ENCODE data around the gene CLASP1.
"Not testable (repeated sequence)": the region's sequence is repeated elsewhere in the genome, so short reads cannot be mapped to it uniquely, and the experiment has no call there.

Gene CLASP1

GRCh38 chr2:121376535-121377250, 272.6 kb downstream of the CLASP1 start:
- H3K27me3 Mint-ChIP-seq = no peaks in the 10 kb centered on the region
- no peak overlapping the region for H3K27ac Mint-ChIP-seq
- no peak overlapping the region for H3K4me3 Mint-ChIP-seq
- H3K4me1 Mint-ChIP-seq (ENCODE audit: low read depth) = no peaks in the 10 kb centered on the region
- peaks cover 10% of the 10 kb centered on the region for H3K9me3 Mint-ChIP-seq
- H3K36me3 Mint-ChIP-seq (ENCODE audit: low read depth) = peaks cover 97% of the 10 kb centered on the region
- intact Hi-C loops (cut with micrococcal nuclease) = no loop called here

DNA sequence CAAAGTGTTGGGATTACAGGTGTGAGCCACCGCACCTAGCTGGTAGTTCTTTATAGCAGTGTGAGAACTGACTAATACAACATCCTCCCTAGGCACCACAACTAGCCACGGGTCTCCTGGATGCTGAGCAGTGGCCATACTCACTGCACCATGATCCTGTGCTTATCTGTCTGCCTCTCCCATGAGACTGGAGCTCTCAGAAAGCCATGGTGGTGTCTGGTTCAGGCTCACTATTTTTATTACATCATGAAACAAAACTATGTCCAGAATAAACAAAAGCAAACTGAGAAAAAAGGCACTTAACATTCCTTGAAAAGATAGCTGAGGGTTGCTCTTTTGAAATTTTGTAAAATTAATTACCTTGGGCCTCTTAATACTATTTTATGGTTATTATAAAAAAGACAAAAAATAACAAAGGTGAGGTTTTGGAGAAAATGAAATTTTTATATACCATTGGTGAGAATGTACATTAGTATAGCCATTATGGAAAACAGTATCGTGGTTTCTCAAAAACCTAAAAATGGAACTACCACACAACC, 273.6 kb downstream of the CLASP1 start:
- Mint-ChIP-seq H3K27ac (no peak overlapping the region), H3K9me3 (peaks cover 10% of the 10 kb centered on the region), H3K4me1 (ENCODE audit: low read depth) (no peaks in the 10 kb centered on the region), H3K4me3 (no peak overlapping the region), H3K27me3 (no peaks in the 10 kb centered on the region), H3K36me3 (ENCODE audit: low read depth) (peaks cover 95% of the 10 kb centered on the region)
- intact Hi-C loops (cut with micrococcal nuclease) = no loop called here

GRCh38 chr2:121374412-121375075, 274.7 kb downstream of the CLASP1 start:
- H3K4me3 Mint-ChIP-seq; intact Hi-C loops (cut with micrococcal nuclease); H3K27me3 Mint-ChIP-seq; H3K4me1 Mint-ChIP-seq (ENCODE audit: low read depth); H3K27ac Mint-ChIP-seq: not testable (repeated sequence)
- peaks cover 95% of the 10 kb centered on the region for H3K36me3 Mint-ChIP-seq (ENCODE audit: low read depth)
- peaks cover 10% of the 10 kb centered on the region for H3K9me3 Mint-ChIP-seq

DNA sequence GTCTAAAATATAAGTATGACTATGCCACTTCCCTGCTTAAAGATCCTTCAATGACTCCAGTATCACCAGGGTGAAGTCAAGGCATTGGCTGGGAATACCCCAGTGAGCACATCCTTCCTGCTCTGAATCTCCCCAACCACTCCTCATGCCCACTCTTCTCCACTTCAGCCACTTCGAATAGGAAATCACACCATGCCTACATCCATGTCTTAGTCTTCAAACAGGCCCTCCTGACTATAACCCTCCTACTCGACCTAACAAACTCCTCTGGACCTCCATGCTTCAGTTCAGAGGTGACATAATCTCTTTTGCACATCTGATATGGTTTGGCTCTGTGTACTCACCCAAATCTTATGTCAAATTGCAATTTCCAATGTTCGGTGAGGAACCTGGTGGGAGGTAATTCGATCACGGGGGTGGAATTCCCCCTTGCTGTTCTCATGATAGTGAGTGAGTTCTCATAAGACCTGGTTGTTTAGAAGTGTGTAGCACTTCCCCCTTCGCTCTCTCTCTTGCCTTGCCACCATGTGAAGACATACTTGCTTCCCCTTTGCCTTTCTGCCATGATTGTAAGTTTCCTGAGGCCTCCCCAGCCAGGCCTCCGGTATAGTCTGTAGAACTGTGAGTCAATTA, 276.4 kb downstream of the CLASP1 start:
- Mint-ChIP-seq H3K27me3 (no peaks in the 10 kb centered on the region), H3K9me3 (peaks cover 10% of the 10 kb centered on the region), H3K4me1 (ENCODE audit: low read depth) (no peaks in the 10 kb centered on the region), H3K27ac (no peak overlapping the region), H3K36me3 (ENCODE audit: low read depth) (peaks cover 93% of the 10 kb centered on the region), H3K4me3 (no peak overlapping the region)
- intact Hi-C loops (cut with micrococcal nuclease) = no loop called here

- H3K36me3 Mint-ChIP-seq (ENCODE audit: low read depth) = peaks cover 93% of the 10 kb centered on the region
- no peak overlapping the region for H3K27ac Mint-ChIP-seq
- peaks cover 10% of the 10 kb centered on the region for H3K9me3 Mint-ChIP-seq
- intact Hi-C loops (cut with micrococcal nuclease) = no loop called here
- H3K27me3 Mint-ChIP-seq = no peaks in the 10 kb centered on the region
- H3K4me1 Mint-ChIP-seq (ENCODE audit: low read depth) = no peaks in the 10 kb centered on the region
- H3K4me3 Mint-ChIP-seq = no peak overlapping the region
Observed at GRCh38 chr2:121372082-121372481, 277.2 kb downstream of the CLASP1 start.

GRCh38 chr2:121368836-121369235, 280.4 kb downstream of the CLASP1 start:
- H3K27me3 Mint-ChIP-seq = no peaks in the 10 kb centered on the region
- no peak overlapping the region for H3K4me3 Mint-ChIP-seq
- no peaks in the 10 kb centered on the region for H3K9me3 Mint-ChIP-seq
- no peaks in the 10 kb centered on the region for H3K4me1 Mint-ChIP-seq (ENCODE audit: low read depth)
- intact Hi-C loops (cut with micrococcal nuclease) = no loop called here
- peaks cover 94% of the 10 kb centered on the region for H3K36me3 Mint-ChIP-seq (ENCODE audit: low read depth)
- no peak overlapping the region for H3K27ac Mint-ChIP-seq

DNA sequence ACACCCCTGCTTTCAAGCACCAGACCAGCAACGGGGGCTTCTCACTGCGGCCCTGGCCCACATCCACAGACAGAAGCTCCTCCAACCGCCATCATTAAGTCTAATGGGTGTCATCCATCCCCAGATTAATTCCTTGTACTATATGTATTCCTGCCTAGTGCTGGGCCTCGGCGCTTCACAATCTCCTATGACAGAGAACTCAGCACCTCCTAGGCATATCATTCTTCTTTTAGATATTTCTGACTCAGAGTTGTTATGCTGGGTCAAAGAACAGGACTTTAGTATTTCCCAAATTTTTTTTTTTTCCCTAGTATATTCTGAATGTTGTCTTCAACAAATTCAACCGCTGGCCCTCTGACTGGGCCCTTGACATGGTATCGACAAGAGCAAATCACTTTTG, 281.1 kb downstream of the CLASP1 start:
- Mint-ChIP-seq H3K4me3 (no peak overlapping the region), H3K27ac (no peak overlapping the region), H3K4me1 (ENCODE audit: low read depth) (no peaks in the 10 kb centered on the region), H3K27me3 (no peaks in the 10 kb centered on the region), H3K9me3 (no peaks in the 10 kb centered on the region), H3K36me3 (ENCODE audit: low read depth) (peaks cover 94% of the 10 kb centered on the region)
- intact Hi-C loops (cut with micrococcal nuclease) = no loop called here

DNA sequence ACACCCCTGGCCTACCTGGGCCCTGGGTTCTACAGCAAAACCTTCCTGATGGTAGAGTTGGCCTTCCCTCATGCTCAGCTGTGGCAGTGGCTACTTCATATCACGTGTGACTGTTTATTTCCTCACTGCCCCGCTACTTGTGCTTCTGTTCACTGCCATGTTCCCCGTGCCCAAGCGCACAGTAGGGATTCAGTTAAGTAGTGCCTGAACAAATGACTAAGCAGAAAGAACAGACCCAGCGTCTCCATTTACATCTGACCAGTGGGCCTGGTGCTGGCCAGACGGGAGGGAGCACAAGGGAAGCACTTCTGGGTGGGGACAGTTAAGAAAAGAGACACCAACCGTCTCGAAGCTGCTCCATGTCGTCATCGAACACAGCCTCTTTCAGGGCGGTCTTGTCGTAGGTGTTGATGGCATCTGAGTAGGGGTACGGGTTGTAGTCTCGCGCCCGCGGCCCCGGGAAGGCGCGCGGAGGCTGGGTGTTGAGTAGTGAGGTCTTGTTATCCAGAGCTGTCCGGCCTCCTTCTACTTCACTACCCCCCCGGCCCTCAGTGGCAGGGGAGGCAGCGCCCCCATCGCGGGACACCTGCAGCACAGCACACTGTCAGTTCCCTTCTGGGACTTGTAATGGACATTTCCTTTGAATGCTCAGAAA, 281.9 kb downstream of the CLASP1 start:
- intact Hi-C loops (cut with micrococcal nuclease) = no loop called here
- H3K4me1 Mint-ChIP-seq (ENCODE audit: low read depth) = no peaks in the 10 kb centered on the region
- no peak overlapping the region for H3K27ac Mint-ChIP-seq
- H3K4me3 Mint-ChIP-seq = no peak overlapping the region
- no peaks in the 10 kb centered on the region for H3K27me3 Mint-ChIP-seq
- H3K9me3 Mint-ChIP-seq = no peaks in the 10 kb centered on the region
- peaks cover 94% of the 10 kb centered on the region for H3K36me3 Mint-ChIP-seq (ENCODE audit: low read depth)

DNA sequence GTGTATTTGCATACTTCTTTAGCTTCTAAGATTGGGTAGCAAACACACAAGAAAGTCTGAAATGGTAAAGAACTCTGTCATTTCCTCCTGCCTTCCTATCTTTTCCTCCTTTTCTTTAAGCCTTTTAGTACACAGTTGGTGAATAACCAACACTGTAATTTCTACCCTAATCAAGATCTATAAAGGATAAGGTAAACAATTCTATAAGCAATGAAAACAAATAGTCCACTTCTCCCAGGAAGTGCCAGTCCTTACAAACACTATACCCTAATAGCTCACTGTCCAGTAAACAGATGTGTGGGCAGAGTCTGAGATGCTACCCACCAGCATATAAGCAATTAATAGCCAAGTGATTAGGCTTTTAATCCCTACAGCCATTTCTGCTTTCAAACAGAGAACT, 283.2 kb downstream of the CLASP1 start:
- Mint-ChIP-seq H3K27ac (no peak overlapping the region), H3K9me3 (no peaks in the 10 kb centered on the region), H3K36me3 (ENCODE audit: low read depth) (peaks cover 96% of the 10 kb centered on the region), H3K4me1 (ENCODE audit: low read depth) (no peaks in the 10 kb centered on the region), H3K27me3 (no peaks in the 10 kb centered on the region), H3K4me3 (no peak overlapping the region)
- intact Hi-C loops (cut with micrococcal nuclease) = no loop called here

DNA sequence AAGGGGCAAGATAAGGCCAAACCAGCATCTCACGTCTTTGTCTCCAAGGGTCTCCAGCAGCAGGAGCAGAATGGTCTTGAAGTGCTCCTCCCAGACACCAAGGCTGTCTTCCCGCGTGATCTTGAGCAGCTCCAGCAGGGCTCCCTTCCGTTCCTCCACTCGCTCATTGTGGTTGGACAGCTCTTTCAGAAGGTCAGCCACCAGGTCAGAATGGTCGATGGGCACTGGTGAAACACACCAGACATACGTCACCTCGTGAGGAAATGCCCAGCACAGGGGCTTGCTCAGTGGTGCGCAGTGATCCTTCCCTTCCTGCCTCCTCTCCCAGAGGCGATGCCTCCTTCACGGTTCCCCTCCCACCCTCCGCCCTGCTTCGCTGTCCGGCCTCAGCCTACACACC, 284.2 kb downstream of the CLASP1 start:
- Mint-ChIP-seq H3K36me3 (ENCODE audit: low read depth) (peaks cover 96% of the 10 kb centered on the region), H3K27ac (no peak overlapping the region), H3K9me3 (no peaks in the 10 kb centered on the region), H3K4me1 (ENCODE audit: low read depth) (no peaks in the 10 kb centered on the region), H3K27me3 (no peaks in the 10 kb centered on the region), H3K4me3 (no peak overlapping the region)
- intact Hi-C loops (cut with micrococcal nuclease) = no loop called here

DNA sequence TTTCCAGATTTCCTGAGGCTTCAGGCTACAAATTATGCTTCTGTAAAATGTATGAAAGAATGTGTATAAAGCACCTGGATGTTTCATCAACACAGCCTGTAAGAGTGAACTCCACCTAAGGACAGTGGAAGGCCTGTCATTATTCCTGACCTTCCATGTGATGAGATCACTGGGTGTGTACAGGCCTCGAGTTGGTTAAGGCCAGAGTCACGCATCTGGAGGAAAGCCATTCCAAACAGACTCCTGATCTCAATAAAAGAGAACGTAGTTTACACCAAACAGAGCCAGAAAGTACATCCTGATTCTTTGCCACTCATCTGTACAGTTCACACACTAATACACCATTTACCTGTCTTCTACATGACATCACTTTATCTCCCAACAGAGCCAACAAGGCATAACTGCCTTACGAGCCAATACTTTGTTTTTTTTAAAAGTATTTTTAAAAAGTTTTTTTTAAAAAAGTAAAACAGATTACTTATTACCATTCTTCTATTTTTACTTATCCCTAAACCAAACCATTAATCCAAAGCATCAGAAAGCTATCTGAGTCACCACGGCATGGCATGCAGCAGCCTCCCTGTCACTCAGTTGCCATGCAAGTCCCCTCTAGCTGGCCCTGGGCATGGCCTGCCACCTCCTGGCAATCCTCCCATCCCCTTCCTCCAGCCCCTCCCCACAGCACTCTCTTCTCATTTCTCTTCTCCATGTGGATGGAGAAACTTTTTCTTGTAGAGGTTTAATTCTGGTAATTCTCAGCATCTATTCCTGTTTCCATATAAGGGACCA, 285.4 kb downstream of the CLASP1 start:
- Mint-ChIP-seq H3K9me3 (no peaks in the 10 kb centered on the region), H3K4me3 (no peak overlapping the region), H3K27me3 (no peaks in the 10 kb centered on the region), H3K4me1 (ENCODE audit: low read depth) (no peaks in the 10 kb centered on the region), H3K27ac (no peak overlapping the region), H3K36me3 (ENCODE audit: low read depth) (peaks cover 90% of the 10 kb centered on the region)
- intact Hi-C loops (cut with micrococcal nuclease) = no loop called here

DNA sequence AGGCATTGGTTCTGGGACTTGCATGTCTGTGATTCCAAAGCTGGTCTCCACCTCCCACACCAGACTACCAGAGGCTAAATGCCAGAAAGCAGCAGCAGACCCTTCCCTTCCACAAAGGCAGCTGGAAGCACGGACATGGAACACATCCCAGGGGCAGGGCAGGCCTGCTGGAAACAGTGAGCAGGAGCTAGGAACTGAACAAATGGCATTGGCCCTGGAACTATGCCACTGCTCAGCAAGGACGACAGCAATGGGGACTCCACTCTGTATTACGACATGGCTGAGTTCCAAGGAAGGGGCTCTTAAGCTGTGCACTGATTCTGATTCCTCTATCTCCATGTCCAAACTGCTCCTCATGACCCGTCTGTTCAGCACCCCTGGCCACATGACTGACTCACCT, 286.5 kb downstream of the CLASP1 start:
- intact Hi-C loops (cut with micrococcal nuclease) = no loop called here
- Mint-ChIP-seq H3K4me1 (ENCODE audit: low read depth) (no peaks in the 10 kb centered on the region), H3K4me3 (no peak overlapping the region), H3K9me3 (no peaks in the 10 kb centered on the region), H3K36me3 (ENCODE audit: low read depth) (peaks cover 80% of the 10 kb centered on the region), H3K27me3 (no peaks in the 10 kb centered on the region), H3K27ac (no peak overlapping the region)

DNA sequence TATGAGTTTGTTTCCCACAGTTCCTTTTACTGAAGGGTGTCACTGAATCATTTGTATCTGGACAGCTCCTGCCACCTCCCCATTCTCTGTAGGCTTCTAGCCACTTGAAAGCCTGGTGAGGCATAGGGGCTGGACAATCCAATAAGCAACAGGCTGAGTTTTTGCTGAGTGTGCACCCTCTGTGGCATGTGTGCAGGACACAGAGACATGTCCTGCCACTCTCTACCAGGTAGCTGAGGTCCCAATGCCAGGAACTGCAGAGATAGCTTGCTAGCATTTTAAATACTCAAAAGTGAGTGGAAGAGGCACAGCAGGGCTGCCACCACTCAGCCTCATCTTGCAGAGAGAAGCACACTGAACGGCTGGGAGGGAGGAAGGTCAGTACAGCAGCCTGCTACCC, 287.0 kb downstream of the CLASP1 start:
- Mint-ChIP-seq H3K4me1 (ENCODE audit: low read depth) (no peaks in the 10 kb centered on the region), H3K27me3 (no peaks in the 10 kb centered on the region), H3K27ac (no peak overlapping the region), H3K4me3 (no peak overlapping the region), H3K9me3 (no peaks in the 10 kb centered on the region), H3K36me3 (ENCODE audit: low read depth) (peaks cover 74% of the 10 kb centered on the region)
- intact Hi-C loops (cut with micrococcal nuclease) = no loop called here

Measured in dendritic cell treated with granulocyte-macrophage colony-stimulating factor and Interleukin-4, amounts not matched to agents 40 ng/mL and 50 ng/mL, for 4 days (primary cell).